DMS153 (cell line): ENCODE measurements around the gene FBXL16.
A peak's percentile ranks its signal among the peaks of the same experiment; 100 is the strongest.
"Not testable (repeated sequence)": the region's sequence is repeated elsewhere in the genome, so short reads cannot be mapped to it uniquely, and the experiment has no call there.

ENCODE experiments used
- DNase-seq: peaks from one replicate; lab custom pipeline; 2025; lab: John Stamatoyannopoulos, UW

FBXL16 gene

DNA sequence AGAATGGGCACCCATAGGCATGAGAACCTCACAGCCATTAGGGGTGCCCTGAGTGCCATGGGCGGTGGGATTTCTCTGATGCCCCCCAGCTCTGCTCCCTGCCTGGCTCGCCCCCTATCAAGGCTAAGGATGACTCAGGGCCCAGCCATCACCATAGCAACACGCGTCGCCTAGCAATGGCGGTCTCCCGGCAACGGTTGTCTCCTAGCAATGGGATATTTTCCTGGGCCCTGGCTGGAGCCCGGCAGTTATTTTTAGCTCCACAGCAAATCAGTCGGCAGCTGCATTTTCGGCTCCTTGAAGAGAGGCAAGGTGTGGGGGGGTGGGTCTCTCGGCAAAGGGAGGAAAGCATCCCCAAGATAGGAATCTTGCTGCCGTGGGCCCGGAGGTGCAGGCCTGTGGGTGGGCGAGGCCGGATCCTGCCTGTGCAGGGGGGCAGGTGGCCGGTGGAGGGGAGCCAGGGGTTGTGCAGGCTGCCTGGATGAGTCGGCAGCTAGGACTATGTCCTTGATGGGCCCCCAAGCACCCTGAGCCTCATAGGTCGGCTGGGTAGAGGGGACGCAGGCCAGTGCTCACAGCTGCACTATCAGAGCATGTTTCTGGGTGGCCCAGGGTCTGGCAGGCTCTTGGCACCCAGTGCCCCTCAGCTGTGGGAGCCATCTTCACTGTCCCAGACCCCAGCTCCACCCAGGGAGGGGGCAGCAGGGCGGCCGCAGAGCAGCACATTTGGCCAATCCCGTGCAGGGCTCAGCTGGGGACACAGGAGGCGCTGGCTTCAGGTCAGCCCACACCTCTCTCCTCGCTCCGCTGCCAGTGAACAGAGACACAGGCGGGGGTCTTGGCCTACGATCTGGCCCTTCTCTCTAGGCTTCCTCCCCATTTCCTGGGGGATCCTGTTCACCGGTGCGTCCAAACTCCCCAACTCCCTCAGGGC is 4.2 kb upstream of the FBXL16 start:
- DNase-seq = peak; percentile 92

DNA sequence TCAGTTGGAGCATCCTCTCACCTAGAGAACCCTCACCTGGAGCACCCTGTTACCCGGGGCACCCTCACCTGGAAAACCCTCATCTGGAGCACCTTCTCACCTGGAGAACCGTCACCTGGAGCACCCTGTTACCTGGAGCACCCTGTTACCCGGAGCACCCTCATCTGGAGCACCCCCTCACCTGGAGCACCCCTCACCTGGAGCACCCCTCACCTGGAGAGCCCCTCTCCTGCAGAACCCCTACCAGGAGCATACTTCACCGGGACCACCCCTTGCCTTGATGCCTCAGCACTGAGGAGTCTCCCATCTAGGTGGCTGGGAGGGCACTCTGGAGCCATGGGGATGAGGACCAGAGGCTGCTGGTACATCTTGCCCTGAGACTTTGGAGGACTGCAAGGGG is 3.4 kb upstream of the FBXL16 start:
- no peak for DNase-seq

- no peak for DNase-seq
Observed at GRCh38 chr16:708019-708418, 2.4 kb upstream of the FBXL16 start.

GRCh38 chr16:707062-707538 is 1.5 kb upstream of the FBXL16 start:
- DNase-seq = peak; percentile 27

- DNase-seq = no peak
Observed at GRCh38 chr16:706189-707061, 824 bp upstream of the FBXL16 start.

- no peak for DNase-seq
Observed at GRCh38 chr16:704552-705380, 835 bp downstream of the FBXL16 start.

DNA sequence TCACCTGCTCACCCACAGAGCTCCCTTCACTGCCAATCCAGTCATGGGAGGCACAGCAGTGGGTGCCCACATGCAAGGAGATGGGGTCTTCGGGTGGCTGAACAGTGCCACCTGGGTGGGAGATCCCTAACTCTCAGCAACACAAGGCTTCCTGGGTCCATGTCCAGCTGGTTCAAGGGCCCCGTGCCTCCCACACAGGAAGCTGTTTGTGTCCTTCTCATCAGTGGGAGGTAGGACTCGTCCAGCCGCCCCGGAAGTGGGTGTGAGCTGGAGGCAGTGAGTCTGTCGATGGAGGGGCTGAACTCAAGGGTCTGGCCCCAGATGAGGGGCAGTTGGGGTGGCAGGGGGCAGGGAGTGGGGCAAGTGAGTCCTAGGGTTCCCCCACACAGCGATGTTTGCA is 1.6 kb downstream of the FBXL16 start:
- no peak for DNase-seq

- no peak for DNase-seq
Observed at GRCh38 chr16:703406-703805, 2.2 kb downstream of the FBXL16 start.

- DNase-seq = no peak
Observed at GRCh38 chr16:702341-702740, 3.3 kb downstream of the FBXL16 start.

DNA sequence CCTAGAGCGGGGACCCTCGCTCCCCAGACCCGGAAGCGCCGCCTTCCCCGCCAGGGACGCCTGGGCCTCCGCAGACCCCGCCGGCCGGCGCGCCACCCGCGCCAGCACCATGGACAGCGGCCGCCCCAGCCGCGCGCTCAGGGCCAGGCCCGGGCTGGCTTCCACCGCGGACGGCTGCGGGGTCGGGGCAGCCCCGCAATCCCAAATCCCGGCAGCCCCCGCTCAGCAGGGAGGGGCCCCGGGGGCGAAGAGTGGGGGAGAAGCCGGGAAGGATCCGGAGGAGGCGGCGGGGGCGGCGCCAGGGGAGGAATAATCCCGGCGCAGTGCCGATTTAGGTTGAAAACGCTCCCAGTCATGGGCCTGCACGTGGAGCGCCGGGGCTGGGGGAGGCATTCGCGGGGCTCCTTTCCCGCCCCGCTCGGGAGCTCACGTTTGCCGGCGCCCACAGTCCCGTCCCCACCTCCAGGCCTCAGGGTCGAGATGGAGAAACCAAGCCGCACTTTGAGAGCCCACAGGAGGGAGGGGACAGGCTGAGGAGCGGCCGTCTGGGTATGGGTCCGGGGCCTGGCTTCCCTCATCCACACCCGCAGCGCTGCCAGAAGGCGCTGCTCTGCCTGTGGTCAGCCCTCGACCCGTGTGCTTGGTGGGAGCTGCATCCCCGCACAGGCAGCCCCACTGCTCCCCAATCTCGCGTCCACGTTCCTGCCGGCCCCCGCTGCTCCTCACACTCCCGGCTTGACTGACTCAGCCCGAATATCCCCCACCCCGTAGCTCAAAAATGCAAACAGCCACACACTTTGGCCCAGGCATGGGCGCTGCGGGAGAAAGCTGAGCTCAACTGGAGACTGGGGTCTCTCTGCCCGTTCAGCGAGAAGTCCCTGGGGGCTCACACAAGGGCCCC is 4.7 kb downstream of the FBXL16 start:
- DNase-seq = no peak

GRCh38 chr16:698911-699671 is 6.5 kb downstream of the FBXL16 start:
- DNase-seq = no peak

- DNase-seq = peak; percentile 95
Observed at GRCh38 chr16:695355-696089, 10.1 kb downstream of the FBXL16 start.

GRCh38 chr16:694863-695354 is 10.7 kb downstream of the FBXL16 start:
- DNase-seq = no peak

DNA sequence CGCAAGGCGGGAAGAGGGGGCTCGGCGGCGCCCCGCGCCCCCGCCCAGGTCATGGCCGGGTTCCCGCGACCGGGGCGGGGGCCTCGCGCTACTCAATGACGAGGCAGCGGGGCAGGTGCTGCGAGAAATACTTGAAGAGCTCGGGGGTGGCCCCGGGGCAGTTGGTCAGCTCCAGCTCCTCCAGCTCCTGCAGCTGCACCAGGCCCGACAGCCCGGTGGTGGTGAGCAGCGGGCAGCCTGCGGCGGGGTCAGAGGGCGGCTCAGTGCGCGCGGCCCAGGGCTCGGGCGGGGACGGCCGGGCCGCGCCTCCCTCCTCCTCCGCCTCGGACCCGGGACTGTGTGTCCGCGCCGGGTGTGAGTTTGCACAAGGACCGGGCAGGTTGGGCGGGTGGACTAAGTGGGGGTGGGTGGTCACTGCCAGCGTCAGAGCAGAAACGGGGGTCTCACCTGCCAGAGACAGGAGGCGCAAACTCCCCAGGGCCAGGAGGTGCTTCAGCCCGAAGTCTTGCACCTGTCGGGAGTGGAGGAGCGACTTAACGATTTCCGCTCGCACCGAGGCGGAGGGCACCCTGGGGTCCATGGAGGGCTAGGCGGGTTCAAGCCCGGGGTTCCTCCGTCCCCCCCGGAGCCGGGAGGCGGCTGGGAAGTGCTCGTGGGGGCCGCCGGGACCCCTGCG is 11.3 kb downstream of the FBXL16 start:
- DNase-seq = no peak

DNA sequence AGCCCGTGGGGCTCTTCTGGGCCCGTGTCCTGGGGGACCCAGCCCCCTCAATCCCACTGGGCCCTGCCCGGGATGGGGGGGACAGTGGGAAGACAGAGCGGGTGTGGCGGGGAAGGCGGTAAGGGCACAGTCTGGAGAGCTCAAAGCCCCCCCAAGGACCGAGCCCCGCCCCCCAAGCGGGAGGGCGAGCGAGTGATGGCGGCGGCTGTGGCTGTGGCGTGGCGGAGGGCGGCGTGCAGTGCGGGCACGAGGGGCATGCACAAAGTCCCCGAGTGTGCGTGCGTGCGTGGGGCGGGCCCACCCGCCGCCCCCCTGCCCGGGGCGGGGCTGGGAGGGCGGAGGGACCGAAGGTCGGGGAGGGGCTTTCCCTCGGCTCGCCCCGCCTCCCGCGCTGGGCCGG is 11.8 kb downstream of the FBXL16 start:
- DNase-seq = no peak

GRCh38 chr16:693364-693763 is 12.2 kb downstream of the FBXL16 start:
- no peak for DNase-seq

DNA sequence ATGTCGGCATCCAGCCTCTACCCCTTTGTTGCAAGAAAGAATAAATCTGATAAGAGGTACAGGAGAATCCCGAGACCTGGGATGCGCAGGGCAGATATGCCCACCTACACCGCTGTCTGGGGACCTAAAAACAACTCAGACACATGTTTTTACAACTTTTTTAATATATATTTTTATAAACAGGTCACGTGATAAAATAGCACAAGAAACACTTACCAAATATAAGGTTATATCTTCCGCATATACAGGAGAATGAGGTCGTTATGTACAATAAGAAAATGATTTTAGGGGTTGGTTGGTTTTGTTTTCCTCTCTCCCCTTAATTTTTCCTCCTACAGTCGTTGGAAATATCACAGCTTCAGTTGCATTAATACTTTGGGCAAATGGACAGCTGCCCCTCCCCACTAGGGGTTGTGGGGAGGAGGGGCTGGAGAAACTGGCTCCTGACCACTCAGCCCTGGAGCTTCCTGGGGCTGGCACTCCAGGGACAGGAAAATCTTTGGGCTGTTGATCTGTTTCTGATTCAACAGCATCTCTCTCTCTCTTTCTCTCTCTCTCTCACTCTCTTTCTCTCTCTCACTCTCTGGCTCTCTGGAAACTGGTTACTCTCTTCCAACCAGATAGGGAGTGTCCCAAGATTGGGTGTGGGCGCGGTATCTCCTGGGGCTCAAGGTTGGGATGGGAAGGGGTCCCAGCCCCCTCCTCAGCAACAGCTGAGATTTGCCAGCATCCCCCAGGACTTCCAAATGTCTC is 13.1 kb downstream of the FBXL16 start:
- no peak for DNase-seq

DNA sequence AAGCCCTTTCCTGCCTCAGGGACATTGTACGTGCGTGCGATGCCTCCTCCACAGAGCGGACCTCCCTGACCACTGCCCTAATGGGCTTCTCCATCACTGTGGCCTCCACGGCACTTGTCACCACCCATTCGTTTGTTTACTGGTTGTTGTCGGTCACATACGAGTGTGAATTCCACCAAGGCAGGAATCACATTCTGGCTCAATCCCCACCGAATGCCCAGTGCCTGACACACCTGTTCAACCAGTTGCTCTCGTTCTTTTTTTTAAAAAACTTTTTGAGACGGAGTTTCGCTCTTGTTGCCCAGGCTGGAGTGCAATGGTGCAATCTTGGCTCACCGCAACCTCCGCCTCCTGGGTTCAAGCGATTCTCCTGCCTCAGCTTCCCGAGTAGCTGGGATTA is 14.4 kb downstream of the FBXL16 start:
- not testable (repeated sequence) for DNase-seq
